UCSD-AML1 (cell line): Measurements from ENCODE around the gene TLE5.
"Not testable (repeated sequence)": the region's sequence is repeated elsewhere in the genome, so short reads cannot be mapped to it uniquely, and the experiment has no call there.

Experiments
- DNase-seq: peaks from one replicate; lab custom pipeline; 2025; ENCODE audit not compliant: unreplicated experiment; lab: John Stamatoyannopoulos, UW

The TLE5 gene

DNA sequence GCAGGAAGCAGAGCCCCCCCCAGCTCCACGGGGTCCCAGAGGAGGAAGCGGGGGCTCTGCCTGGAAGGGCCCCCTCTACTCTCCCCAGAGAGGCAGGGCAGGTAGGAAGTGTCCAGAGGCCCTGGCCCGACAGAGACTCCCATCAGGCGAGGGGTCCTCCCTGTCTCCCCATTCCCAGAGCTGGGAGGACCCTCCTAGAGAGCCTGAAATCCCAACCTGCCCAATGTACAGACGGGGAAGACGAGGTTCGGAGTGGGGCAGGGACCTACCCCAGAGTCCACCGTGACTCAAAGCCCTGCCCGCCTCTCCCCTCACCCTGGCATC lies 34.4 kb downstream of the TLE5 start:
- DNase-seq: no peak

DNA sequence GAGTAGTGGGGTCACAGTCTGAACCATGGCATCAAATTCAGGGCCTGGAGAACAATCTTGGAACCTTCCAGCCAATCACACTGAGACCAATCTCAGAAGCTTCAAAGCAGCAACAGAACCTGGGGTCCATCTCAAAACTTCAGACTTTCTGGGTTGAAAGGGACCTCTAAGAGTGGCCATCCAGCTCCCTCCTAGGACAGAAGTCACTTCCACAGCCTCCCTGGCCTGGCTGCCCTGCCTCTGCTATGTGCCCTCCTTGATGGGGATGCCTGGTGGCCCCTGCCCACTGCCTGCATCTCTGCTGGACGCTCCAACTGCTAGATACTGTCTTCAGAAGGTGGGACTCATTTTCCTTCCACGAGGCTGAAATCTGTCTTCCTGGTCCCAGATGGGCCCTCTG lies 35.0 kb downstream of the TLE5 start:
- no peak for DNase-seq

DNA sequence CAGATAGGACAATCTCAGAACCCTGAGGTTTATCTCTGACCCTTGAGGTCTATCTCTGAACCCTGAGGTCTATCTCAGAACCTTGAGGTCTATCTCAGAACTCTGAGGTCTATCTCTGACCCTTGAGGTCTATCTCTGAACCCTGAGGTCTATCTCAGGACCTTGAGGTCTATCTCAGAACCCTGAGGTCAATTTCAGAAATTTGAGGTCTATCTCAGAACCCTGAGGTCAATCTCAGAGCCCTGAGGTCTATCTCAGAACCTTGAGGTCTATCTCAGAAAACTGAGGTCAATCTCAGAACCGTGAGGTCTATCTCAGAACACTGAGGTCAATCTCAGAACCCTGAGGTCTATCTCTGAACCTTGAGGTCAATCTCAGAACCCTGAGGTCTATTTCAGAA lies 35.5 kb downstream of the TLE5 start:
- DNase-seq: no peak

DNA sequence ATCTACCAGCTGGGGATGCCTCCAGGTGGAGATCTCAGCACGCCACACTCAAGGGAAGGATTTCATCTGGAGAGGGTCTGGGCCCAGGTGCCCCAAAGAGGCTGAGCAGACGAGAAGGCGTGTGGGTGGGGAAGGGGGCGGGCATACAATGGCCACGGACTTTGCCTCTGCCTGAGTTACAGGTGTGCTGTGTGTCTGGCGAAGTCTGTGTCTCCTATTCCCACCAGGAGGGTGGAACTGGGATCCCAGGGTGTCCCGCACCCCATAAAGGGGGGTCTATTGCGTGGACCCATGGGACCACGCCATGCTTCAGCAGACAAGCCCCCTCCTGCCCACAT lies 36.8 kb downstream of the TLE5 start:
- no peak for DNase-seq

DNA sequence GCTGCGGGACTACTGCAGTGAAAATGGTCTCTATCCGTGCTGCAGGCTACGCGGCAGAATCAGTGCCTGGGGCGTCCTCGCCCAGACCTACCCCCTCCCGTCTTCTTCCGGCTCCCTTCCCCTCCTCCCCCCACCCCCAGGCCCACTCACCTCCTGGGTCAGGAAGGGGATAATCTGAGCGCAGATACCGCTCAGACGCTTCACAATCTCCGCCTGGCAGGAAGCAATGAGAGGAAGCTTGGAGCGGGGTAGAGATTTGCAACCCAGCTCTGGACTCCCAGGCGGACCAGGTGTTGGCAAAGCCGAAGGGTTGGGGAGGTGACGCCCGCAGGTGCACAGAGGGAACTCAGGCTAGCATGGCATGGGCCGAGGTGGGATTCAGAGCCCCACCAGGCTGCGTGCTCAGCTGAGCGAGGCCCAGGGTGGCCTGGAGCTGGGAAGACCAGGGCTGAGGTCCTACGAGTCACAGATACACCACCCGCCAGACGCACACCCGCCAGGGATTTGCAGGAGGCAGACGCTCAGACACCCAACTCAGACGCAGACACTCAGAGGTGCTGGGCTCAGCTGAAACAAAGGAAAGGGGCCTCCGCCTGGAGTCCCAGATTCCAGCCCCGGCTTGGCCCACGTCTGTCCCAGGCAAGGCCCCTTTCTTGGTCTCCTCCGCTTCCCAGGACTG lies 37.3 kb downstream of the TLE5 start:
- DNase-seq: no peak

DNA sequence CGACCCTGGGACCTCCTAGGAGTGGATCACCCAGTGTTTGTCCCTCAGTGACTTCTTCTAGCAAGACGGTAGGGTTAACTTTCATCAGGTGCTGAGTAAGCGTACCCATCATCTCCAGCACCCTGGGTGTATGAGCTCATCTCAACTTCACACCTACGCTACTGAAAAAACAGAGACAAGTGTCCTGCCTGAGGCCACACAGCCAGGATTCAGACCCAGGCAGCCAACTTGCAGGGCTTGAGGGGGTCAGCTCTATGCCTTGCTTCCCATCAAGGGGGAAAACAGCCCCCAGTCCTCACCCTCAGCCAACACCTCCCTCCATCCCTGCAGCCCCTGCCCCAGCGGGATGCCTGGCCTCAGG lies 37.8 kb downstream of the TLE5 start:
- DNase-seq: no peak

DNA sequence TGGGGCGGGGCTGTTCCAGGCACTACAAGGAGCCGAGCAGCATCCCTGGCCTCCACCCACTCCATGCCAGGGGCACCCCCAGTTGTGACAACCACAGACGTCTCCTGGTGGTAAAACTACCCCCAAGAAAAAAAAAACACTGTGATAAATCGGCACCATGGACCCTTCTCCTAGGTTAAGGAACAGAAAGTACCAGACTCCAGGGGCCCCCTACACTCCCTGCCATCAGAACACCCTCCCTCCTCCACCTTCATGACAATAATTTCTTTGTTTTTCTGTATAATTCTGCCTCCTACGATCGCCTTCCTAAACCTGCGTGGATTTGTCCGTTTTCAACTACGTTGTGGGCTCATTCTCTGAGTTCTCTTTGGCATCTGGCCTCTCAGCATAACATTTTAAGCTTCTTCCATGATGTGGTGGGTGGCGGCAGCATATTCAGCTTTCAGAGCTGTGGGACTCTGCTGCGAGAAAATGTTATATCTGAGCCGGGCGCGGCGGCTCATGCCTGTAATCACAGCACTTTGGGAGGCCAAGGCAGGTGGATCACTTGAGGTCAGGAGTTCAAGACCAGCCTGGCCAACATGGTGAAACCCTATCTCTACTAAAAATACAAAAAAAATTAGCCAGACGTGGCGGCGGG lies 41.9 kb downstream of the TLE5 start:
- DNase-seq: no peak

DNA sequence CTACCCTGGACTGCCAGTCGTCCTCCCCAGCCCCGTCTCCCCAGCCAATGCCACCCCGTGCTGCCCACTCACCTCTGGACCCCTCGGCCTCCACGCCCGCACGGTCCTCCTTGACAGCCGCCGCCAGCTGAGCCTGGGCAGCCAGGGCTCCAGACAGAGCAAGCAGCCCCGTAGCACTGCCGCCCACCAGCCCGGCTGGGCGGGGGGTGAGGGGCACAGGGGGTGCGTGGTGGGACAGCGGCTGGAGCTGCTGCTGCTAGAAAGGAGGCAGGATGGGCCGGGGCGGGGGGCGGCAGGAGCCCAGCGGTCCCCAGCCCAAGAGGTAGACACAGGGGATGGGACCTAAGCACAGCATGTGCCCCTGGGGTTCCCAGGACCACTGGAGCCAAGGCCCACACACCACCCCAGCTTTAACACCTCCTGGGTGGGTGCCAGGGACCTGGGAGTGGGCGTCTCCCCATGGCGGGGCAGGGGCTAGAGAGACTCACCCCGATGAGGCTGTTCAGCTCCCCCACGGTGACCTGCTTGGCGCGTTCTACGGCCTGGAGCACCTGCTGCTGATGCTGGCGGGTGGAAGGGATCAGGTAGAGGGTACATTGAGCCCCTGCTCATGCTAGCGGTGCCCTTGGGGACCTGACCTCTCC lies 43.0 kb downstream of the TLE5 start:
- no peak for DNase-seq

DNA sequence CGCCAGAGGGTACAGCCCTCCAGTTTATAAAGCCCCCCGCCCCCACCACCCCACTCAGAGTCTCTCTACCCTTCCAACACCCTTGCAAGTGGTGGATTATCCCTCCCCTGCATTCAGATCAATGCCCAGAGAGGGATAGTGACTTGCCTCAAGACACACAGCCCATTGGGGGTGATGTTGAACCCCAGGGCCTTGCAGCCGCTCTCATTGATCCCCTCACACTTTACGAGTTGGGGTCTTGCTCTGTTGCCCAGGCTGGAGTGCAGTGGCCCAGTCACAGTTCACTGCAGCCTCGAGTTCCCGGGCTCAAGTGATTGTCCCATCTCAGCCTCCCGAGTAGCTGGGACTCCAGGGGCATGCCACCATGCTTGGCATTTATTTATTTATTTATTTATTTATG lies 44.4 kb downstream of the TLE5 start:
- DNase-seq: no peak

DNA sequence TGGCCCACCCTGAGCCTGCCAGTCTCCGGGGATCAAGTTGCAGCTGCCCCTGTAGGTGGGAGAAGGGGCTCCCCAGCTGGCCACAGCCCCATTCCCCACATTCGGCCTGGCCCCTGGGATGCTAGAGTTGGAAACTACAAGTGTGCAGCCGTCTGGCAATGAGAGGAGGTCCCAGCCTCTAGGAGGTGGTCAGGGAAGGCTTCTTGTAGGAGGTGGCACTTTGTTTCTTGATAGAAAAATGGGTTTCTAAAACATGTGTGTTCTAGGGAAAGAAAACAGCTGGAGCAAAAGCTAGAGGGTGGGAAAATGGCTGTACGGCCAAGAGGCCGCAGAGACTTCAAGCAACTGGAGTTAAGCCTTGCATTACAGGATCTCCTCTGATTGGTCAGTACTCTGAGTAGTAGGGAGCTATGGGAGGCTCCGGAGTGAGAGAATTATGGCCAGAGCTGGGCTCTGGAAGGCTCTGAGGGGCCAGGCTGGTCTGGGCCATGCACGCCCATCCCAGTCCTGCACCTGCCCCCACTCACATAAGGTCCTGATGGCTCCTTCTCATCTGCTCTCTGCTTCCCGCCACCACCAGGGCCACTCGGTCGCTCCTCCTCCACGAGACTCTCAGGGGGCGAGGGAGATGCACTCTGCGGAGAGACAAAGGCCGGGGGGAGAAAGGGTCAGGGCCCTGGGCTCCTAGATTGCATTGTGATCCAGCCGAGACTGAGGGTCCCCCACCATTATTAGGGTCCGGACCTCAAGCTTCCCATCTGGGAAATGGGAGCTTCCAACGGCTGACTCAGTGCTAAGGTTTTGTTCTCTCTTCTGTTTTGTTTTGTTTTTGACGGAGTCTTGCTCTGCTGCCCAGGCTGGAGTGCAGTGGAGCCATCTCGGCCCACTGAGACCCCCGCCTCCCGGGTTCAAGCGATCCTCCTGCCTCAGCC lies 46.9 kb downstream of the TLE5 start:
- DNase-seq: no peak

DNA sequence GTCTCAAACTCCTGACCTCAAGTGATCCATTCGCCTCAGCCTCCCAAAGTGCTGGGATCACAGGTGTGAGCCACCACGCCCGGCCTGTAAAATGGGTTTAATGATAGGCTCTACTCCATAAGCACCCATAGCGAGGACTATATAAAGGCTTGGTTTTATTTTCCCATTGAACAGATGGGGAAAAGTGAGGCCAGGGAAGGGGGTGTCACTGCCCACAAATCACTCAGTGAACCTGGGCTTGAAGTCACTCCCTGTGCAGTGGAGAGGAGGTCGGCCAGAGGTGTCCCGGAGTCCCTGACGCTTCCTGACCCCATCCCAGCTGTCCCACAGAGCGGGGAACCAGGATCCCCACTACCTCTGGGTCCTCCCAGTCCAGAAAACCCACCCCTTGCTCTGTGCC lies 48.2 kb downstream of the TLE5 start:
- DNase-seq: no peak

DNA sequence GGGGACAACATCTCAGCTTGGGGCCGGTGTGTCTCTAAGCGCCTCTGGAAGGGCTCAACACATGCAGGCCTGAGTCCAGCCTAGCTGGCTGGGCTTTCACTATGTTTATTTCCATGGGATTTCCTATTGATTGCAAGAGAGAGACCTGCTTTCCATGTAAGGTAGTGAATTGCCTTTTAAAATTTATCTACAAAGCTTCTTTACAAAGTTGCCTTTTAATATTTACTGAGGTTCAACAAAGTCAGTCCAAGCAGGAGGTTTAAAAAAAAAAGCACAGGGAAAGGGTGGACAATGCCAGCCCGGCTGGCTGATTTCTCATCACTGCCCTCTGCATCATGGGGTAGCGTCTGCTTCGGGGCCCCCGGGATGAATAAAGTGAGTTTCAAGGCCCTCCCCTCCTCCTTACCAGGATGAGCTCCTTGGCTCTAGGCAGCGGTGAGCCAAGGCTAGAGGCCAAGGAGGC lies 49.0 kb downstream of the TLE5 start:
- no peak for DNase-seq

DNA sequence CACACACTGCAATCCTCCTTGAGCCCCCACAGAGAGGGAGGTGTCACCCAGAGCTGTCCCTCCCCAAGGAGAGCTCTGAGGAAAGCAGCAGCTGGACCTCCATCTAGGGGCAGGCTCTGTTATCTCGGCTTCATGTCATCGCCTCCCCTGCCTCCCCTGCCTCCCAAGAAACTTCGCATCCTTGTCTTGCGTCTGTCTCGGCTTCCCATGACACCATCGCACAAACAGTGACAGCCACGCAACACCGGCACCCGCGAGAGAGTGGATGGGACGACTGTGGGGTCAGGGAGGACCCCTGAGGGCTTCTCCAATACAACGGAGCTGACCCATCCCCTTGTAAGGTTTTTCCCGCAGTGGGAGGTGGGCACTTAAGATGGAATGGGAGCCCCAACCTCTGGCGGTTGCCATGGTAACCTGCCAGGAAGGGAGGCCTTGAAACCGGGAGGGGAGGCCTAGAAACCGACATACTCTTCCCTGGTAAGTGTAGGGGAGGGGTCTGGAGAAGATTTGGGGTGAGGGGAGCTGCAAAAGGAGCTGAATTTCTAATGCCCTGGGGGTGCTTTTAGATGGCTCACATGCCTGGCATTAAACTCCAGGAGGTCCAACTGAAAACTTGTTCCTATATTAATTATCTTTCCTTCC lies 49.6 kb downstream of the TLE5 start:
- no peak for DNase-seq

DNA sequence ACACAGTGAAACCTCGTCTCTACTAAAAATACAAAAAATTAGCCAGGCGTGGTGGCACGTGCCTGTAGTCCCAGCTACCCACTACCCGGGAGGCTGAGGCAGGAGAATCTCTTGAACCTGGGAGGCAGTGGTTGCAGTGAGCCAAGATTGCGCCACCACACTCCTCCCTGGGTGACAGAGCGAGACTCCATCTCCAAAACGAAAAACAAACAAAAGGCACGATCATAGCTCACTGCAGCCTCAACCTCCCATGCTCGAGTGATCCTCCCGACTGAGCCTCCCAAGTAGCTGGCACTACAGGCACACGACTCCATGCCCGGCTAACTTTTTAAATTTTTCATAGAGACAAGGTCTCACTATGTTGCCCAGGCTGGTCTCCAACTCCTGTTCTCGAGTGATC lies 50.2 kb downstream of the TLE5 start:
- DNase-seq: not testable (repeated sequence)

DNA sequence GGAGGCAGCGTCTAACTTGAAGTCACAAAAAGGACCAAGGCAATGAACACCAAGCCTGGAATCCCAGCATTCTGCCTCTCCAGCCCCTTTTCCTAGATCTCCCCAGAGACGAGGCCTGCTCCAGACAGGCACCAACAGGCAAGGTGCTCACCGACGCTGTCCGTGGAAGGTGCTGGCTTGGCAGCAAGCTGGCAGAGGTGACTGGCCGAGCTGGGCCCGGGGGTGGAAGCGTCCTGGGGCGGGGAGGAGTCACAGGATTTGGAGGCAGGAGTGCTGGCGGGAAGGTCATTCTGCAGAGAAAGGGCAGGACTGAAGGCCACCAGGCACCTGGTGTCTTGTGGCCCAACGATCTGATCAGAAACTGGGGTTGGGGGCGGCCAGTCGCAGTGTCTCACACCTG lies 51.4 kb downstream of the TLE5 start:
- DNase-seq: no peak

DNA sequence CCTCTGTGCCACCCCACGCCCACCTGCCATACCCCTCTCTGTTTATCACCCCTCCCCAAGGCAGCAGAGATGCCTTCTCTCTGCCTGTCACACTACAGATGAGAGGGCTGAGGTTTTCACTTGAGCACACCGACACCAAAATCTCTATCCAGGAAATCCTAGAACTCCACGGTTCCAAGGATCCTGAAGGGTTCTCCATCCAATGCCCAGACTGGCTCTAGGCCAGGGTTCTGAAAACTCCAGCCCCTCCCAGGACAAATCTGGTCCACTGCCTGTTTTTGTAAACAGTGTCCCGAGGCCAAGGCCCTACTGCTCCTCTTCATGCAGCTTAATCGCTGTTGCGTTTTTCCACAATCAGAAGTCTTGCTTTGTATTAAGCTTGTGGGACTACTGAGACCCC lies 53.3 kb downstream of the TLE5 start:
- DNase-seq: no peak

DNA sequence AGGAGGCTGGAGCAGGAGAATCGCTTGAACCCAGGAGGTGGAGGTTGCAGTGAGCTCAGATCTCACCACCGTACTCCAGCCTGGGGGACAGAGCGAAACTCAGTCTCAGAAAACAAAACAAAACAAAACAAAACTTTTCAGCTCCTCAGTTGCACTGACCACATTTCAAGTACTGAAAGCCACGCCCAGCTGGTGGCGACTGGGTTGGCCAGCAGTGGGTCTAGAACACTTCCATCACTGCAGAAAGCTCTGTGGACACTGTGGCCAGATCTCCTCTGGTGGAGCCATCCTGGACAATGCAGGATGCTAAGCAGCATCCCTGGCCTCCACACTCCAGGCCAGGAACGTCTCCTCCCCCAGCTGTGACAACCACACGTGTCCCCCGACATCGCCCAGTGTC lies 54.3 kb downstream of the TLE5 start:
- no peak for DNase-seq

DNA sequence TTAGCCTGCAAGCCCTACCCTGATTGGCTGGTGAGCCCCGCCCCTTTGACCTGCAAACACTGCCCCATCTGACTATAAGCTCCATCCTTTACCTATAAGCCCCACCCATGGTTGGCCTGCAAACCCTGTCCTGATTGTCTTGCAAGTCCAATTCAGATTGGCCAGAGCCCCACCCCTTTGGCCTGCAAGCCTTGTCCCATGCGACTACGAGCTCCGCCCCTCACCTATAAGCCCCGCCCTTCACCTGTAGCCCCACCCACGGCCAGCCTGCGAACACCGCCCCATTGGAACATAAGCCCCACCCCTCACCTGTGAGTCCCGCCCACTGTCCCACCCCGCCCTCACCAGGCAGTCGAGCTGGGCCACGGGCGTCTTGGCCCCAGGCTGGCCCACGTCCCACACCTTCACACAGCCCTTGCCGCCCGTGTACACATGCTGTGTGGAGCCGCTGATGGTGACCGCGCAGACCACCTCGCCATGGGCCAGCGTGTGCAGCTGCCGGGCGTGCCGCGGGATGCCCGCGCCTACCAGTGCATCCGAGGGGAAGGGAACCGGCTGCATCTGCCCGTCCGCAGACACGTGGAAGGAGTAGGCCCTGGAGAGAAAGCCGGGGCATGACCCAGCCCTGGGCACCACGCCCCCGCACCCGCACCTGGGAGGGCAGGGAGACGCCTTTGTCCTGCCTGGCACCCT lies 56.1 kb downstream of the TLE5 start:
- no peak for DNase-seq

DNA sequence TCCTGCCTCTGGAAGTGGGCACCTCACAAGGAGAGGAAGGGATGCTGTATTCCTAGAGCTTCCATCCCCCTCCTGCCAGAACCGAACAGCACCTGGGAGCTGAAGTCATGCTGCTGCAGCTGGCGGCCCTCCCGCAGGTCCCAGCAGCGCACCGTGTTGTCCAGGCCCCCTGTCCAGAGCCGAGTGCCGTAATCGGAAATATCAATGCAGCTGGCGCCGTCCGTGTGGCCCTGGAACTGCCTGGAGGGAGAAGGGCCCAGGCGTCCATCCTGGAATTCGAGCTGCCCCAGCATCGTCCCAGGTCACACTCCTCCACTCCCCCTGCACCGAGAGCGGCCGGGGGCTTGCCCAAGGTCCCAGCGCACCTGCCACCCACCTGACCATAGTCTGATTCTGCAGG lies 57.0 kb downstream of the TLE5 start:
- DNase-seq: no peak

DNA sequence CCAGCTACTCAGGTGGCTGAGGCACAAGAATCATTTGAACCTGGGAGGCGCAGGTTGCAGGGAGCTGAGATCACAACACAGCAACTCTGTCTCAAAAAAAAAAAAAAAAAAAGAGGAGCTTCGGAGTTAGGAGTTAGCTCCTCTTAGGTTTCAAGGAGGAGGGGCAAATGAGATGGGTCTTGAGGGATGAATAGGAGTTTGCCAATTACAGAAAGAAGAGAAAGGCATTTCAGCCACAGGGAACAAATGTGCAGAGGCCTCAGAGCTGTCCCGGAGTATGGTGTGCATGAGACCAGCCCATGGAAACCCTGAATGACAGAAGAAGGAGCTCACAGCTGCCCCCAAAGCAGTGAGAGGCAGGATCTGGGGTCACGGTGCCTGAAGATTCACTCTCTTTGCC lies 57.8 kb downstream of the TLE5 start:
- no peak for DNase-seq

DNA sequence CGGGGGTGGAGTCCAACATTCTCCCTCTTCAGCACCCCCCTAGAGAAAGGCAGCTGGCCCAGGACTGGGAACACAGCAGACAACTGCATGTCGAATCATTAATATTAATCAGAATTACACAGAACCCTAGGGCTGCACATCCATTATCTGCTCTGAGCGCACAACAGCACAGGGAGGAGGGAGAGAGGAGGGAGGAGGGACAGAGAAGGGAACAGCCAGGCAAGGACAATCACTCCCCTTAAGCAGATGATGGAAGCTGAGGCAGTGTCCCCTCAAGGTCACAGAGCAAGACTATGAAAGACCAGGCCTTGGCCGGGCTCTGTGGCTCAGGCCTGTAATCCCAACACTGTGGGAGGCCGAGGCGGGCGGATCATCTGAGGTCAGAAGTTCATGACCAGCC lies 59.2 kb downstream of the TLE5 start:
- DNase-seq: no peak
